ENCODE measurements around the gene PPP1CA. TPM values are rescaled to one million over a fixed set of nuclear protein-coding genes. Genes with fewer than 3 reads are reported as not detected.

PPP1CA gene
- total RNA-seq, 1 donor from 2014 or later: 92.4 TPM

DNA sequence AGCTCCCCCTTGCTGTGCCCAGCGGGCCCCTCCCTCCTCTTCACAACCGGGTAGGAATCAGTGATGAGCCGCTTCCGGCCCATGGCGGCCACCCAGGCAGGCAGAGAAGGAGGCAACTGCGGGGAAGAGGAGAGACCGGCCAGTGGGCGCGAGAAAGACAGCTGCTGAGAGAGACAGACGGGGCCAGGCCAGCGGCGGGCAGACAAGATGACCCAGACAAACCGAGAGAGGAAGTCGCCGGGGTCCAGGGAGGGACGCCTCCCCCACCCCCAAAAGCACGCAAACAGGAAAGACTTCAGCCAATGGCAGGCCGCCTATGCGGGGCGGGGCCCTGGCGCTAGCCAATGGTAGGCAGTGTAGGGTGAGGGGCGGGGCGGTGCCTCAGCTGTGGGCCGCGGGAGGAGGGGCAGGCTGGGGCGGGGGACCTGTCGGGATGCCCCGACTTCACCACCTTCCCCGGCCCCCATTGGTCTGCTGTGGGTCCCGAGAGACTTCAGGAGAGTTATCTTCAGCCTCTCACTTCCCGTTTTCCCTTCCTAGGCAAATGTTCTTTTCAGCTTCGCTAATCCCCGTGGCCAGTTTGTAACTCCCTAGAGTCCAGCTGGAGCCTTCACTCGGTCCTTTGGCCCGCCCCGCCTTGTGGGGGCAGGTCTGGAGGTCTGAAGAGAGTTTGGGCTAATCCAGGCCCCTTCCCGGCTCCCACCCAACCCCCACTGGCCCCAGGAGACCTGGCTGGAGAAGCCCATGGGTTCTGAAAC lies 48.2 kb downstream of the PPP1CA start, which contains the start of gene POLD4:
POLD4 (minus strand) TSS at position 230 of the 758 bp plus-strand sequence; CDS start at position 83, 147 bp downstream.
- peak; percentile 100 for DNase-seq (ENCODE audit: low spot score)

DNA sequence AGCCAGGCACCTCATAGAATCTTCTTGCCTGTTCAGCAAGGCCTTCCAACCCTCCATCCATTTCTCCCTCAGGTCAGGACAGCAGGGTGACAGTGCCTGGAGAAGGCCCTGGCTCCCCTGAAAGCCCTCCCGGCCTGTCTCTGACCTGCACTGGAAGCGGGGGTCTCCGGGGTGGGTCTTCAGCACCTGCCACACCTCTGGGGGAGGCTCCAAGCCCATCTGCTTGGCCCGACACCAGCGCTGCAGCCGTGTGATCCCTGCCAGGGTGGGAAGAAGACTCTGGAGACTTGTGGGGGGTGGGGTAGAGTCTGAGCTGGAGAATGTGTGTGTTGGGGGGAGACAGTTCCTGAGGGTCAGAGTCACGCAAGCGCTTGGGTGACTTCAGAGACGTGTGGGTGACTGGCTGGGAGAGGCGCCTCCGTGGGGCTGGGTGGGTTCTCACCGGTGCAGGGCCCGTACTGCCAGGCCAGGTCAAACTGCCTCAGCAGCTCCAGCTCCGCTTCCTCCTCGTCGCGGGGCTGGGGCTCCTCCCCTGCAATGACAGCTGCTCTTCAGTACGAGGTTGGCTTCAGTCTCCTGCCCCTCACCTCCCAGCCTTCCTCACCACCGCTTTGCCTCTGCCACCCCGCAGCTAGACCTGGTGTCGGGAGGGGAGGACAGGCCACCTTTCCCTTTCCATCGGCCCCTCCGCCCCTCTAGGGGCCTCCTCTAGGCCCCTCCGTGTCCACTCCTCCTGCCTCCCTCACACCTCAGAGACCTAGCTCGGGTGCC lies 48.9 kb downstream of the PPP1CA start:
- DNase-seq (ENCODE audit: low spot score): no peak

DNA sequence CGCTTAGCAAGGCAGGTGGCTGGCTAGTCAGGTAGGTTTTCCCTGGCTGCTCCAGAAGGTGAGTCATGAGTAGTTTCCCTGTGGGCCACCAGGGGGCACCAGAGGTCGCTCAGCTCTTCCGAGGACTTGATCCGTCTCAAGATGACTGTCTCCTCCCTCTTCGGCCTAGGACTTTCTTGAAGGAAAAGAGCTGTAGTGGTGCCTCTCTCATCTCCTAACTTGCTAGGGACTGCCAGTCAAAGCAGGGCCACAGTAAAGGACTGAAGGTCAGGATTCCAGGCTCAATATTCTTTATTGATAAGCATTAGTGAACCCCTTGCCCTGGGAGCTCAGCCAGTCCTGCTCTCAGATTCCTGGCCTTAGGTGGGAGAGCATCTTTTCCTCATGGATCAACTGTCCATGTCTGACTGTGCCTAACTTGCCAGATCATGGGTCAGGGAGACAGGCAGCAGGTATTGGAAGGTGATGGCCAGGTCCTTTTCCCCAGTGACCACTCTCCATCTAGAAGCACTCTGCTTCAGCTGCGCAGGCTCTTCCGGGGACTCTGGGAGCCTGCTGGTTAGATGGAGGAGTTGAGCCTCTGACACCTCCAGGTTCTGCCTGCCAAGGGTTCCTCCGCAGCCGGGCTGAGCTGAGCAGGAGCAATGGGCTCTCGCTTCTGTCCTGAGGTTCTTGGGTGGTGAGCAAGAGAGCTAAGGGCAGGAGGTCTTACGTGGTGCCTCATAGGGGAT lies 50.2 kb downstream of the PPP1CA start:
- DNase-seq (ENCODE audit: low spot score): no peak

DNA sequence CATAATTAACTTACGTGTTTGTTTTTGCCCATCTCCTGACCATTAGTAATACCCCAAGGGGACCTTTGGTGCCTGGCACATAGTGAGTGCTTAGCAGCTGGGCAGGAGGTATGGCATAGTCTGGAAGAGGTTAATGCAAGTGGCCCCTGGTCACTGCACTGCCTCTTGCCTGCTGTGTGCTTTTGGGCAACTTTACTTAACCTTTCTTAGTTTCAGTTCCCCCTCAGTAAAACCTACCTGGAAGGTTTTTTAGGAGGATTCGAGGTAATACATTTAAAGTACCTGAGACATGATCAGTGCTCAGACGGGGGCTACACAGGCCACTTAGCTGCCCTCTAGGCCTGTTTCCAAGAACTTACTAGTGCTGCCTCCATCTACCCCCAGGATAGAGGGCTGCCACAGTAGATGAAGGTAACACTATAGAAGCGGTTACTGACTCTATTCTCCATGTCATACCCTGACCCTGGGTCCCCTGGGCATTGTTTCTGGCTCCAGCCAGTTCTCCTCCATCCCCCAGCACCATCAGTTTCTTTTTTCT lies 51.7 kb downstream of the PPP1CA start:
- DNase-seq (ENCODE audit: low spot score): no peak

DNA sequence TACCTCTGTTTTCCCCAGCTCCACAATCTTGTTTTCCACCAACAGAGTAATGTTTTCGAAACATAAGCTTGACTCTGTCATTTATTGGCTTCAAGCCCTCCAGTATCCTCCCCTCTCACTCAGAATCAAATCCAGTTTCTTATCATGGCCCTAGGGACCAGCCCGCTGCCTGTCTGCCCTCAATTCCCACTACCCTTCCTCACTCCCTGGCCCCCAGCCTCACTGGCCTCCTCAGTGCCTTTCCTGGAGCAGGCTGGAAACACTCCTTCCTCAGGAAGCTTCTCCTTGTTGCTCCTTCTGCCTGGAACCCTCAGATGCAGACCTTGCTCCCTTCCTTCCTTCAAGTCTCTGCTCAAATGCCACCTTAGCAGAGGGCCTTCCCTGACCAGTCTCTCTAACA lies 52.2 kb downstream of the PPP1CA start:
- no peak for DNase-seq (ENCODE audit: low spot score)

DNA sequence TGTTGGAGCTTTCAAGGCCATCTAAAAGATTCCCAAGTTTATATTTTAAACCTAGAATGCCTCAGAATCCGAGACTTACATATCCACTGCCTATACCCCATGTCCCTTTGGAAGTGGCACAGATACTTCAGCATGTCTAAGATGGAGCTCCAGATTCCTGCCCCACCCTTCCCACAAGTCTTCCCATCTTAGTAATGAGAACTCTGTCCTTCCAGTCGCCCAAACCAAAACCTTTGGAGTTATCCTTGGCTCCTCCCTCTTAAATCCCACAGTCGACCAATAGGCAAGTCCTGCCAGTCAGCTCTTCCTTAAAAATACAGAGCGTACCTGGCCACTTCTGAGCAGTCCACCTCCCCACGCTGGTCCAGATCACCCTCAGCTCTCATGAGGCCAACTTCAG lies 52.6 kb downstream of the PPP1CA start:
- DNase-seq (ENCODE audit: low spot score): no peak

Other genes with a start within 250 kb of the PPP1CA start
- 60.2 TPM for gene GRK2, start 135.4 kb downstream of the PPP1CA start, total RNA-seq
- 42.5 TPM for gene ANKRD13D, start 112.6 kb downstream of the PPP1CA start, total RNA-seq
- gene SSH3, start 98.3 kb downstream of the PPP1CA start, total RNA-seq: 19.9 TPM
- 72.9 TPM for gene POLD4, start 48.3 kb downstream of the PPP1CA start, total RNA-seq
- gene CLCF1, start 28.3 kb downstream of the PPP1CA start, total RNA-seq: 7.7 TPM
- 10.4 TPM for gene RAD9A, start 9.9 kb downstream of the PPP1CA start, total RNA-seq
- 5.3 TPM for gene TBC1D10C, start 2.2 kb upstream of the PPP1CA start, total RNA-seq
- gene CARNS1, start 13.8 kb upstream of the PPP1CA start, total RNA-seq: 0.29 TPM
- gene RPS6KB2, start 26.6 kb upstream of the PPP1CA start, total RNA-seq: 32.4 TPM
- 3.3 TPM for gene PTPRCAP, start 35.8 kb upstream of the PPP1CA start, total RNA-seq
- gene CORO1B, start 41.6 kb upstream of the PPP1CA start, total RNA-seq: 83.1 TPM
- gene GPR152, start 50.9 kb upstream of the PPP1CA start, total RNA-seq: not detected
- gene CABP4, start 53.5 kb upstream of the PPP1CA start, total RNA-seq: 3.8 TPM
- 43.2 TPM for gene TMEM134, start 67.4 kb upstream of the PPP1CA start, total RNA-seq
- gene AIP, start 81.2 kb upstream of the PPP1CA start, total RNA-seq: 39.5 TPM
- gene PITPNM1, start 103.5 kb upstream of the PPP1CA start, total RNA-seq: 29.5 TPM
- 59.6 TPM for gene CDK2AP2, start 106.3 kb upstream of the PPP1CA start, total RNA-seq
- gene CABP2, start 121.6 kb upstream of the PPP1CA start, total RNA-seq: not detected
- 355 TPM for gene GSTP1, start 182.0 kb upstream of the PPP1CA start, total RNA-seq
- gene NDUFV1, start 205.1 kb upstream of the PPP1CA start, total RNA-seq: 147 TPM
- gene NUDT8, start 228.1 kb upstream of the PPP1CA start, total RNA-seq: 12.9 TPM
- gene TBX10, start 237.9 kb upstream of the PPP1CA start, total RNA-seq: not detected
- gene ACY3, start 248.9 kb upstream of the PPP1CA start, total RNA-seq: not detected

All from mesenteric fat pad (tissue), 1 donor.